GM23338 (cell line): ENCODE data around the gene RAD50. TPM values are rescaled to one million over a fixed set of nuclear protein-coding genes. Genes with fewer than 3 reads are reported as not detected.
"Not testable (repeated sequence)": the region's sequence is repeated elsewhere in the genome, so short reads cannot be mapped to it uniquely, and the experiment has no call there.

ENCODE experiments used
- ATAC-seq: fragments of 200-7000 bp; cut with Tn5 transposase; 3 replicates; pipeline ENCODE4 v1.9.1; 2020
- DNase-seq: peaks from one replicate; pipeline ENCODE4 v3.0.0-alpha.2; 2015; ENCODE audit warnings: low spot score
- H2AFZ ChIP-seq: fragments of 200-600 bp; sonication (generic); 2 replicates; pipeline ENCODE4 v1.8.0; 2016; ENCODE audit warnings: antibody characterized with exemption, mild to moderate bottlenecking, moderate library complexity
- H3F3A ChIP-seq: fragments of 200-600 bp; sonication (generic); replicated peaks from 2 replicates; pipeline ENCODE4 v1.8.0; 2017; ENCODE audit warnings: antibody characterized with exemption, mixed run types, low read depth
- H3K27ac ChIP-seq: fragments of 200-600 bp; sonication (generic); 2 replicates; pipeline ENCODE4 v1.6.1; 2016; ENCODE audit warnings: low read depth
- H3K27me3 ChIP-seq: fragments of 200-600 bp; sonication (generic); 2 replicates; pipeline ENCODE4 v1.8.0; 2016; ENCODE audit warnings: mild to moderate bottlenecking, mixed run types, moderate library complexity; ENCODE audit not compliant: insufficient read depth
- H3K36me3 ChIP-seq: fragments of 200-600 bp; sonication (generic); 2 replicates; pipeline ENCODE4 v1.8.0; 2016; ENCODE audit warnings: mild to moderate bottlenecking; ENCODE audit not compliant: insufficient read depth
- H3K4me1 ChIP-seq: fragments of 200-600 bp; sonication (generic); 2 replicates; pipeline ENCODE4 v1.8.0; 2016; ENCODE audit warnings: mild to moderate bottlenecking, moderate library complexity; ENCODE audit not compliant: insufficient read depth
- H3K4me2 ChIP-seq: fragments of 200-600 bp; sonication (generic); 2 replicates; pipeline ENCODE4 v1.7.1; 2017; ENCODE audit warnings: mixed run types
- H3K4me3 ChIP-seq: fragments of 200-600 bp; sonication (generic); 2 replicates; pipeline ENCODE4 v1.6.1; 2016; ENCODE audit warnings: mixed run types
- H3K79me2 ChIP-seq: fragments of 200-600 bp; sonication (generic); replicated peaks from 2 replicates; pipeline ENCODE4 v1.8.0; 2017; ENCODE audit warnings: mild to moderate bottlenecking; ENCODE audit not compliant: insufficient read depth
- H3K9me2 ChIP-seq: fragments of 200-600 bp; sonication (generic); 2 replicates; pipeline ENCODE4 v1.8.0; 2017; ENCODE audit not compliant: insufficient read depth
- H4K20me1 ChIP-seq: fragments of 200-600 bp; sonication (generic); replicated peaks from 2 replicates; pipeline ENCODE4 v1.8.0; 2017; ENCODE audit warnings: mild to moderate bottlenecking; ENCODE audit not compliant: insufficient read depth
- H3K27ac Mint-ChIP-seq: 2 replicates; pipeline ENCODE4 v1.8.0; 2020; ENCODE audit warnings: inconsistent platforms, mild to moderate bottlenecking, moderate library complexity, mixed read lengths
- H3K27me3 Mint-ChIP-seq: 3 replicates; pipeline ENCODE4 v1.8.0; 2022; ENCODE audit warnings: low read depth, mild to moderate bottlenecking, moderate library complexity, mixed read lengths, inconsistent platforms; ENCODE audit not compliant: insufficient read depth, poor library complexity
- H3K36me3 Mint-ChIP-seq: 3 replicates; pipeline ENCODE4 v1.8.0; 2021; ENCODE audit warnings: low read depth, mild to moderate bottlenecking, inconsistent platforms, moderate library complexity, mixed read lengths
- H3K4me1 Mint-ChIP-seq: 3 replicates; pipeline ENCODE4 v1.8.0; 2020; ENCODE audit warnings: mild to moderate bottlenecking, inconsistent platforms, mixed read lengths
- H3K4me3 Mint-ChIP-seq: 3 replicates; pipeline ENCODE4 v1.8.0; 2021; ENCODE audit warnings: moderate library complexity, mild to moderate bottlenecking, inconsistent platforms, mixed read lengths
- H3K9me3 Mint-ChIP-seq: 3 replicates; pipeline ENCODE4 v1.8.0; 2020; ENCODE audit warnings: moderate library complexity, mild to moderate bottlenecking, inconsistent platforms, mixed read lengths
- CREB1 ChIP-seq: fragments of 250-450 bp; sonication (Bioruptor Pico); IDR thresholded peaks from 2 replicates; pipeline ENCODE4 v1.5.0; 2020; ENCODE audit warnings: low read depth, mild to moderate bottlenecking, moderate library complexity
- CTCF ChIP-seq, 2 experiments: fragments of 200-600 bp in 1 of 2; sonication (generic) in 1 of 2; conservative IDR thresholded peaks; 2 replicates each; pipeline versions ENCODE4 v1.5.1 to v1.6.1; 2016 to 2017; ENCODE audit warnings: antibody characterized with exemption in 2 of 2, low read depth in 2 of 2, mild to moderate bottlenecking in 2 of 2, moderate library complexity in 1 of 2
- EZH2 ChIP-seq: fragments of 200-600 bp; sonication (generic); IDR thresholded peaks from one replicate; pipeline ENCODE4 v1.8.0; 2017; ENCODE audit warnings: antibody characterized with exemption, mild to moderate bottlenecking, low read depth; ENCODE audit not compliant: unreplicated experiment
- EZH2phosphoT487 ChIP-seq: fragments of 200-600 bp; sonication (generic); IDR thresholded peaks from one replicate; pipeline ENCODE4 v1.8.1; 2018; ENCODE audit warnings: antibody characterized with exemption; ENCODE audit not compliant: unreplicated experiment
- NANOG ChIP-seq: IDR thresholded peaks from 2 replicates; pipeline ENCODE4 v1.6.1; 2016; ENCODE audit warnings: antibody characterized with exemption, borderline replicate concordance
- POLR2AphosphoS5 ChIP-seq: IDR thresholded peaks from 2 replicates; pipeline ENCODE4 v1.6.1; 2016; ENCODE audit warnings: antibody characterized with exemption, low read depth
- REST ChIP-seq: IDR thresholded peaks from one replicate; pipeline ENCODE4 v1.6.1; 2018; ENCODE audit warnings: antibody characterized with exemption; ENCODE audit not compliant: unreplicated experiment
- STAT1 ChIP-seq: IDR thresholded peaks from one replicate; pipeline ENCODE4 v1.6.1; 2016; ENCODE audit warnings: antibody characterized with exemption; ENCODE audit not compliant: unreplicated experiment
- ZNF114 ChIP-seq: fragments of 250-450 bp; sonication (Bioruptor Pico); IDR thresholded peaks from 2 replicates; pipeline ENCODE4 v1.5.0; 2020; ENCODE audit warnings: mild to moderate bottlenecking, moderate library complexity
- polyA plus RNA-seq: library from polyadenylated mRNA; unstranded; fragments of >200 nt; fragmentation: Nextera tagmentation; extraction: Ambion mirVana; gene quantifications from 2 replicates; pipeline ENCODE4 v1.2.1, GENCODE V29; 2016
- total RNA-seq: library from RNA; depleted of rRNA; stranded (reverse); fragments of >200 nt; shearing (Covaris generic); gene quantifications from 2 replicates; pipeline ENCODE4 v1.2.3, GENCODE V29; 2014
- TF ChIP-seq, protein P1 (sequence below): IDR thresholded peaks from 2 replicates; pipeline ENCODE4 v1.6.1; 2016; ENCODE audit warnings: antibody characterized with exemption

The RAD50 gene
- total and polyA plus RNA-seq, 2 experiments from 2014 or later, result 27.0 to 52.2 TPM

DNA sequence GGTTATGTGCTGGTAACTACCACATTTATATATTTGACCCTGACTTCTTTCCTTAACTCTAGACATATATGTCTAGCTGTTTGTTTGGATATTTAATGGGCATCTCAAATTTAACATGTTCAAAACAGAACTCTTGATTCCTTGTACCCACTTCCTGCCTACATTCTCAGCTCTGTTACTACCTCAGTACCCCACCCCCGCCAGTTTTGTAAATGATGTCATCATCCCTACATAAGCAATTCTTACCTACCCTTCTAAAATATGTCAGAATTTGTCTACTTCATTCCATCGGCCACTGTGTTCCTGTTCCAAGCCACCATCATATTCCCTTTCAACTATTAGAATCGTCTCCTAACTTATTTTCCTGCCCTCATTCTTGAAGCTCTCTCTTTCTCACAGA, 4.8 kb downstream of the RAD50 start:
- DNase-seq (no peak), ATAC-seq (no peak)
- Mint-ChIP-seq H3K36me3 (peaks cover 2% of the 10 kb centered on the region; the same call in 1 of the 3 replicates), H3K4me3 (no peak overlapping the region), H3K4me1 (peaks cover 5% of the 10 kb centered on the region), H3K27me3 (peaks cover 2% of the 10 kb centered on the region), H3K9me3 (peaks cover 2% of the 10 kb centered on the region; the same call in 1 of the 3 replicates), H3K27ac (no peak overlapping the region)
- Histone ChIP-seq H3K4me1 (peaks cover 7% of the 10 kb centered on the region; the same call in 1 of the 2 replicates), H4K20me1 (no peaks in the 10 kb centered on the region), H3K4me3 (no peak overlapping the region), H3K27me3 (no peaks in the 10 kb centered on the region), H3K27ac (no peak overlapping the region), H3F3A (no peaks in the 10 kb centered on the region), H3K4me2 (no peak overlapping the region), H3K9me2 (no peaks in the 10 kb centered on the region), H3K36me3 (peaks cover 11% of the 10 kb centered on the region), H3K79me2 (peaks cover 35% of the 10 kb centered on the region), H2AFZ (no peak overlapping the region)
- no peak for TF ChIP-seq NANOG

- H3K9me2 ChIP-seq, H3K4me2 ChIP-seq, H3K4me3 Mint-ChIP-seq, H3K27ac Mint-ChIP-seq, H2AFZ ChIP-seq, H3K27me3 ChIP-seq, DNase-seq, H3K9me3 Mint-ChIP-seq, H3K4me1 ChIP-seq, H3F3A ChIP-seq, H3K36me3 Mint-ChIP-seq, H3K27ac ChIP-seq, H3K4me3 ChIP-seq, H3K27me3 Mint-ChIP-seq, H3K4me1 Mint-ChIP-seq, ATAC-seq, H4K20me1 ChIP-seq: not testable (repeated sequence)
- peaks cover 11% of the 10 kb centered on the region for H3K36me3 ChIP-seq
- H3K79me2 ChIP-seq, result peaks cover 26% of the 10 kb centered on the region
Observed at GRCh38 chr5:132564555-132564954, 7.8 kb downstream of the RAD50 start.

GRCh38 chr5:132566657-132567056, 9.9 kb downstream of the RAD50 start:
- no peaks in the 10 kb centered on the region for H4K20me1 ChIP-seq
- peaks cover 5% of the 10 kb centered on the region; the same call in 1 of the 3 replicates for H3K36me3 Mint-ChIP-seq
- H3K9me2 ChIP-seq, result no peaks in the 10 kb centered on the region
- H3K4me2 ChIP-seq, result no peak overlapping the region
- no peak overlapping the region for H2AFZ ChIP-seq
- no peaks in the 10 kb centered on the region for H3F3A ChIP-seq
- H3K4me1 Mint-ChIP-seq, result no peaks in the 10 kb centered on the region
- H3K4me3 ChIP-seq, result no peak overlapping the region
- H3K9me3 Mint-ChIP-seq, result peaks cover 2% of the 10 kb centered on the region; the same call in 1 of the 3 replicates
- H3K27ac Mint-ChIP-seq, result no peak overlapping the region; the same call in 1 of the 2 replicates
- no peaks in the 10 kb centered on the region for H3K27me3 Mint-ChIP-seq
- no peaks in the 10 kb centered on the region for H3K27me3 ChIP-seq
- H3K79me2 ChIP-seq, result peaks cover 21% of the 10 kb centered on the region
- H3K36me3 ChIP-seq, result peaks cover 9% of the 10 kb centered on the region
- ATAC-seq (no peak), DNase-seq (no peak)
- H3K4me1 ChIP-seq, result no peaks in the 10 kb centered on the region
- H3K4me3 Mint-ChIP-seq, result no peak overlapping the region
- H3K27ac ChIP-seq, result no peak overlapping the region
- no peak for TF ChIP-seq EZH2
- no peak for TF ChIP-seq REST
- no peak for TF ChIP-seq CREB1
- no peak for TF ChIP-seq EZH2phosphoT487
- no peak for TF ChIP-seq STAT1
- no peak for TF ChIP-seq CTCF (conservative IDR thresholded peaks at IDR 0.05; ENCODE audit: low read depth in 2 of 2)
- no peak for TF ChIP-seq ZNF114 (CRISPR knock-in tag)
- TF ChIP-seq, protein P1, sequence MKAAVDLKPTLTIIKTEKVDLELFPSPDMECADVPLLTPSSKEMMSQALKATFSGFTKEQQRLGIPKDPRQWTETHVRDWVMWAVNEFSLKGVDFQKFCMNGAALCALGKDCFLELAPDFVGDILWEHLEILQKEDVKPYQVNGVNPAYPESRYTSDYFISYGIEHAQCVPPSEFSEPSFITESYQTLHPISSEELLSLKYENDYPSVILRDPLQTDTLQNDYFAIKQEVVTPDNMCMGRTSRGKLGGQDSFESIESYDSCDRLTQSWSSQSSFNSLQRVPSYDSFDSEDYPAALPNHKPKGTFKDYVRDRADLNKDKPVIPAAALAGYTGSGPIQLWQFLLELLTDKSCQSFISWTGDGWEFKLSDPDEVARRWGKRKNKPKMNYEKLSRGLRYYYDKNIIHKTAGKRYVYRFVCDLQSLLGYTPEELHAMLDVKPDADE, result no peak
- no peak for TF ChIP-seq POLR2AphosphoS5
